ENCODE measurements around the gene ELAC1.

DNA sequence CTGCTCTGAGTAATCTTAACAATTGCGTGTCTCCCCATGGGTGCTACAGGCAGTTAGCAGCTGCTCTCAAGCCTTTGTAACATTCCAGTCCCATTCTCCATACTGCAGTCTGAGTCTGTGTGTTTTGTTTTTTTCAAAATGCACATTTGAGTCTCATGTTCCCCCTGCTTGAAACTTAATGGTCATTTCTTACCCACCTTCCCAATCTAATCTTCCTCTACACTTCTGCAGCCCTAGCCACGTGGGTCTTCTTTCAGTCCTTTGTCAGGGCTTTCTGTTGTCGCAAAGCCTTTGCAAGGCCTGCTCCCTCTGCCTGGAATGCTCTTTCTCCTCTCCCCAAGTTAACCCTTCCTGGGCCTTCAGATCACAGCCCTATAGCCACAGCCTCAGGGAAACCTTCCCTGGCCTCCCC is 24.5 kb downstream of the ELAC1 start:
- no peak for TF ChIP-seq CTCF (IDR thresholded peaks at IDR 0.05; ENCODE audit: low read length)
- TF ChIP-seq EZH2 (optimal IDR thresholded peaks at IDR 0.05; ENCODE audit: low read depth, low read length): no peak

All from MM.1S (cell line).